Keratinocyte (primary cell): ENCODE measurements around the gene ZNF578. TPM values are rescaled to one million over a fixed set of nuclear protein-coding genes. Genes with fewer than 3 reads are reported as not detected.
A peak's percentile ranks its signal among the peaks of the same experiment; 100 is the strongest.

Source experiments
- DNase-seq: peaks from one replicate; pipeline ENCODE4 v3.0.0-alpha.2; 2011; ENCODE audit warnings: low read depth, missing footprints, low spot score
- FAIRE-seq: peaks from 2 replicates; lab custom pipeline; 2011; peaks lifted over from hg19 to GRCh38; lab: Jason Lieb, UNC
- H2AFZ ChIP-seq: 2 replicates; pipeline ENCODE4 v1.6.0; 2012; ENCODE audit warnings: low read length, control low read depth, inconsistent platforms; ENCODE audit not compliant: control insufficient read depth
- H3K27ac ChIP-seq: 2 replicates; pipeline ENCODE4 v1.5.1; 2011; ENCODE audit warnings: low read length; ENCODE audit not compliant: control insufficient read depth, insufficient read depth
- H3K27me3 ChIP-seq: 3 replicates; pipeline ENCODE4 v1.6.0; 2011; ENCODE audit warnings: low read length; ENCODE audit not compliant: control insufficient read depth, insufficient read depth; ENCODE audit errors: extremely low read depth
- H3K36me3 ChIP-seq, 2 experiments: 2 replicates in 1 of 2; 3 replicates in 1 of 2; pipeline ENCODE4 v1.5.1; 2011; ENCODE audit warnings: low read length in 2 of 2, mild to moderate bottlenecking in 1 of 2; ENCODE audit not compliant: control insufficient read depth in 2 of 2, insufficient read depth in 2 of 2; ENCODE audit errors: extremely low read depth in 1 of 2
- H3K4me1 ChIP-seq: 3 replicates; pipeline ENCODE4 v1.5.1; 2011; ENCODE audit warnings: low read length; ENCODE audit not compliant: control insufficient read depth, insufficient read depth; ENCODE audit errors: extremely low read depth
- H3K4me2 ChIP-seq: 3 replicates; pipeline ENCODE4 v1.6.0; 2011; ENCODE audit warnings: low read depth, low read length; ENCODE audit not compliant: control insufficient read depth, insufficient read depth; ENCODE audit errors: extremely low read depth
- H3K4me3 ChIP-seq, 3 experiments: fragments of 200-600 bp in 1 of 3; sonication (generic) in 1 of 3; 2 replicates in 2 of 3; 3 replicates in 1 of 3; pipeline ENCODE4 v1.5.1; 2011 to 2016; ENCODE audit warnings: low read length in 3 of 3, mild to moderate bottlenecking in 3 of 3, control low read depth in 2 of 3, inconsistent platforms in 1 of 3, low read depth in 1 of 3, mixed read lengths in 1 of 3, mixed run types in 1 of 3, moderate library complexity in 1 of 3; ENCODE audit not compliant: control insufficient read depth in 2 of 3, insufficient read depth in 2 of 3; ENCODE audit errors: extremely low read depth in 1 of 3
- H3K79me2 ChIP-seq: 2 replicates; pipeline ENCODE4 v1.6.0; 2012; ENCODE audit warnings: low read length; ENCODE audit not compliant: control insufficient read depth, insufficient read depth
- H3K9ac ChIP-seq: 3 replicates; pipeline ENCODE4 v1.6.0; 2011; ENCODE audit warnings: low read length; ENCODE audit not compliant: control insufficient read depth, insufficient read depth; ENCODE audit errors: extremely low read depth
- H3K9me1 ChIP-seq: 3 replicates; pipeline ENCODE4 v1.6.0; 2011; ENCODE audit warnings: low read length; ENCODE audit not compliant: control insufficient read depth, insufficient read depth; ENCODE audit errors: extremely low read depth
- H3K9me3 ChIP-seq: 2 replicates; pipeline ENCODE4 v1.5.1; 2012; ENCODE audit warnings: low read depth, low read length; ENCODE audit not compliant: control insufficient read depth
- H4K20me1 ChIP-seq: 3 replicates; pipeline ENCODE4 v1.6.0; 2011; ENCODE audit warnings: low read length; ENCODE audit not compliant: control insufficient read depth, insufficient read depth; ENCODE audit errors: extremely low read depth
- EZH2 ChIP-seq: IDR thresholded peaks from one replicate; pipeline ENCODE4 v1.6.1; 2012; ENCODE audit warnings: inconsistent platforms, mild to moderate bottlenecking, low read length, moderate library complexity
- dilution Hi-C: fragments of 300-500 bp; cut with MboI; formaldehyde crosslinking; loops from one replicate; pipeline ENCODE4 v1.7.0; 2020; ENCODE audit warnings: low sequenced_read_pairs; ENCODE audit not compliant: extremely low pct_ligation_motif_present
- polyA plus RNA-seq, 5 experiments: library from polyadenylated mRNA; depleted of rRNA in 3 of 5; stranded (reverse) in 3 of 5; stranded (forward) in 1 of 5; unstranded in 1 of 5; fragments of >200 nt; gene quantifications; 1 replicate in 1 of 5; 2 replicates in 3 of 5; 3 replicates in 1 of 5; pipeline versions ENCODE4 v1.2.1 to v1.2.3, GENCODE V29; 2011 to 2012; ENCODE audit warnings: missing spikeins in 2 of 5, low read depth in 1 of 5, low replicate concordance in 1 of 5
- TF ChIP-seq, protein P1 (sequence below), 3 experiments: IDR thresholded peaks in 1 of 3; conservative IDR thresholded peaks in 1 of 3; optimal IDR thresholded peaks in 1 of 3; 2 replicates in 2 of 3; 3 replicates in 1 of 3; pipeline versions ENCODE3 to v1.5.1; 2011; ENCODE audit warnings: low read length in 3 of 3, mild to moderate bottlenecking in 3 of 3, moderate library complexity in 2 of 3, control low read depth in 1 of 3, inconsistent platforms in 1 of 3; ENCODE audit not compliant: insufficient read depth in 2 of 3; ENCODE audit errors: extremely low read depth in 1 of 3

Gene ZNF578
- polyA plus RNA-seq, 1 donor (not counting 4 experiments of a cell fraction or from before 2014, with no cell fraction given), result 0.79 TPM

DNA sequence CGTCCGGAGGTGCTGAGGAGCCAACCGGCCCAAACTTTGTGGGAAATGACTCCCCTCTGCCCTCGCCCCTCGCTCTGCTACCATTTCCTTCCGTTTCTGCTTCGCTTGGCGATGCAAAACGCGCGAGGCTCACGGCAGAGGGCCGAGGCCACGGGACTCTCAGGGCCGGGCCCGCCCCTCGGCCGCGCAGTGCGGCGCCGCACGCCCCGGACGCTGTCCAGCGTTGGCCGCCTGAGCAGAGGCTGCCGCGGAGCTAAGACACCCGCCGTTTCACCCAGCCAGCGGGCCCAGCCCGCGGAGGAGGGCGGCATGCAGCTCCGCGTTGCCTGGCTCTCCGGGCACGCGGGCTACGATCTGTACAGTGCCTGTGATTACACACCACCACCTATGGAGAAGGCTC, 2.1 kb upstream of the ZNF578 start:
- Histone ChIP-seq H3K4me1 (no peaks in the 10 kb centered on the region), H3K9me1 (no peaks in the 10 kb centered on the region), H3K36me3 (no peaks in the 10 kb centered on the region), H3K9me3 (peaks cover 1% of the 10 kb centered on the region), H3K79me2 (no peaks in the 10 kb centered on the region), H3K4me3 (no peak overlapping the region), H3K9ac (no peak overlapping the region), H3K27ac (no peak overlapping the region), H4K20me1 (no peaks in the 10 kb centered on the region), H2AFZ (no peak overlapping the region), H3K4me2 (no peak overlapping the region), H3K27me3 (no peaks in the 10 kb centered on the region)
- FAIRE-seq, result no peak
- no peak for DNase-seq
- dilution Hi-C loops, result no loop called here
- TF ChIP-seq, protein P1, sequence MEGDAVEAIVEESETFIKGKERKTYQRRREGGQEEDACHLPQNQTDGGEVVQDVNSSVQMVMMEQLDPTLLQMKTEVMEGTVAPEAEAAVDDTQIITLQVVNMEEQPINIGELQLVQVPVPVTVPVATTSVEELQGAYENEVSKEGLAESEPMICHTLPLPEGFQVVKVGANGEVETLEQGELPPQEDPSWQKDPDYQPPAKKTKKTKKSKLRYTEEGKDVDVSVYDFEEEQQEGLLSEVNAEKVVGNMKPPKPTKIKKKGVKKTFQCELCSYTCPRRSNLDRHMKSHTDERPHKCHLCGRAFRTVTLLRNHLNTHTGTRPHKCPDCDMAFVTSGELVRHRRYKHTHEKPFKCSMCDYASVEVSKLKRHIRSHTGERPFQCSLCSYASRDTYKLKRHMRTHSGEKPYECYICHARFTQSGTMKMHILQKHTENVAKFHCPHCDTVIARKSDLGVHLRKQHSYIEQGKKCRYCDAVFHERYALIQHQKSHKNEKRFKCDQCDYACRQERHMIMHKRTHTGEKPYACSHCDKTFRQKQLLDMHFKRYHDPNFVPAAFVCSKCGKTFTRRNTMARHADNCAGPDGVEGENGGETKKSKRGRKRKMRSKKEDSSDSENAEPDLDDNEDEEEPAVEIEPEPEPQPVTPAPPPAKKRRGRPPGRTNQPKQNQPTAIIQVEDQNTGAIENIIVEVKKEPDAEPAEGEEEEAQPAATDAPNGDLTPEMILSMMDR (optimal IDR thresholded peaks at IDR 0.05 in 1 of 3, IDR thresholded peaks at IDR 0.05 in 1 of 3, conservative IDR thresholded peaks at IDR 0.05 in 1 of 3; ENCODE audit: extremely low read depth in 1 of 3, insufficient read depth in 2 of 3, low read length in 3 of 3), result no peak
- no peak for TF ChIP-seq EZH2

DNA sequence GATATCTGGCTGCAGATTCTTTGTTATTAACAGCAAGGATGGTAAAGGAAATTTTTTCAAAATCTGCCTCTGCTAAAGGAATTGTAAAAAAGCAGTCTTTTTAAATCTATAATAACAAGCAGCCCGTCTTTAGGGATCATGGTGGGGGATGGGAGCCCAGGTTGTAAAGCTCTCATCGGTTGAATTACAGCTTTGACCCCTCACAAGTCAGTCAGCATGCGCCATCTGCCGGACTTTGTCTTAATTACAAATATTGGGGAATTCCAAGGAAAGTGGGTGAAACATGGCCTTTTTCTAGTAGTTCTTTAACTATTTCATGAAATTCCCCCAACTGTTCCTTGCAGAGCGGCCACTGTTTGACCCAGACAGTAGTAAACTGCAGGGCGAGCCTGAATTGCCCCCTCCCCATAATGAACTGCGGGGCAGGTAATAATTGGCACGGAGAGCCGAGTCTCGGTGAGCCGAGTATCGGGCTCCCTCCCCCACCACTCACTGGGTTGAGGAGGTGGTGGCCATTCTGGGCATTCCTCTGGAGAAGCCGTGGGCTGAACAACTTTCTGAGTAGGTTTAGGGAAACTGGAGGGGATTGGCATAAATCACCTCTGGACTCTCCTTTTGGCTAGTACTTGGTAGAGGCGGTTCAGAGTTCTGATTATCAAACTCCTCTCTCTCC, 11.6 kb downstream of the ZNF578 start:
- DNase-seq (no peak), FAIRE-seq (no peak)
- Histone ChIP-seq H2AFZ (no peak overlapping the region), H3K27me3 (no peaks in the 10 kb centered on the region), H3K9ac (no peak overlapping the region), H4K20me1 (no peaks in the 10 kb centered on the region), H3K27ac (no peak overlapping the region), H3K9me1 (no peaks in the 10 kb centered on the region), H3K9me3 (peaks cover 8% of the 10 kb centered on the region), H3K4me2 (no peak overlapping the region), H3K4me3 (no peak overlapping the region), H3K79me2 (no peaks in the 10 kb centered on the region), H3K4me1 (no peaks in the 10 kb centered on the region), H3K36me3 (no peaks in the 10 kb centered on the region)
- dilution Hi-C loops, result no loop called here
- no peak for TF ChIP-seq EZH2
- TF ChIP-seq, protein P1 (optimal IDR thresholded peaks at IDR 0.05 in 1 of 3, IDR thresholded peaks at IDR 0.05 in 1 of 3, conservative IDR thresholded peaks at IDR 0.05 in 1 of 3; ENCODE audit: extremely low read depth in 1 of 3, insufficient read depth in 2 of 3, low read length in 3 of 3), result peak in 1 of 3 experiments; percentile 4
